GM21737 (cell line): ENCODE measurements around the gene TTC39A.
"Not testable (repeated sequence)": the region's sequence is repeated elsewhere in the genome, so short reads cannot be mapped to it uniquely, and the experiment has no call there.

Experiments used
- ATAC-seq: cut with Tn5 transposase; IDR thresholded peaks from one replicate; pipeline ENCODE4 v1.9.1; 2021; ENCODE audit warnings: mild to moderate bottlenecking, moderate library complexity; ENCODE audit not compliant: unreplicated experiment

The TTC39A gene

GRCh38 chr1:51272916-51273315 lies 57.4 kb downstream of the TTC39A start:
- no peak for ATAC-seq

- ATAC-seq = no peak
Observed at GRCh38 chr1:51270751-51271150, 59.6 kb downstream of the TTC39A start.

DNA sequence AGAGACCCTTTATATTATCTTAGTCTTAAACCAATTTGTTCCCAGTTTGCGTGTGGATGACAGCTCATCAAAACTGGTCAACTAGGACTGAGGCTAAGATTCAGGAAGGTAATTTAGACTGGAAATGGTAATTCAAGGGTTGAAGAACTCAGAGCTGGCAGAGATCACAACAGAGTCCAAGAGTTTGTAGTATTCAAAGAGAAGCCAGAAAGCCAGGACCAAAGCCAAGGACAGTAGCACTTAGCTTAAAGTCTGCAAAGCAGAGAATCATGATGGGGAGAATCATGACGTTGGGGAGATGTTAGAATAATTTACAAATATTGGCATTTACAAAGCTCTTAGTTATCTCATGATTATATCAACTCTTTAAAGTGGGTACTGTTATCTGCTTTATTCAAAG lies 61.7 kb downstream of the TTC39A start:
- ATAC-seq = peak; percentile 29

DNA sequence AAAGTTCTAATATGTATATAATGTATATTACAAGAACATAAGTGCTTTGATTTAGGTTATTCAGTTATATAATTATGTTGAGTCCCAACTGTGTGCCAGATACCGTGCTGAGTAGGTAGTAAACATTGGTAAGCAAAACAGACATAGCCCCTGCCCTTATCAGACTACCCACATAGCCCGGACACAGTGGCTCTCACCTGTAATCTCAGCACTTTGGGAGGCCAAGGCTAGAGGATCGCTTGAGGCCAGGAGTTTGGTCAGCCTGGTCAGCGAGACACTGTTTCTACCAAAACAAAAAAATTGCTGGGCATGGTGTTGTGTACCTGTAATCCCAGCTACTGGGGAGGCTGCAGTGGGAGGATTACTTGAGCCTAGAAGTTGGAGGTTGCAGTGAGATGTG lies 63.6 kb downstream of the TTC39A start:
- no peak for ATAC-seq

GRCh38 chr1:51266181-51266580 lies 64.2 kb downstream of the TTC39A start:
- no peak for ATAC-seq

- ATAC-seq = no peak
Observed at GRCh38 chr1:51265618-51266017, 64.7 kb downstream of the TTC39A start.

- no peak for ATAC-seq
Observed at GRCh38 chr1:51264451-51264850, 65.9 kb downstream of the TTC39A start.

DNA sequence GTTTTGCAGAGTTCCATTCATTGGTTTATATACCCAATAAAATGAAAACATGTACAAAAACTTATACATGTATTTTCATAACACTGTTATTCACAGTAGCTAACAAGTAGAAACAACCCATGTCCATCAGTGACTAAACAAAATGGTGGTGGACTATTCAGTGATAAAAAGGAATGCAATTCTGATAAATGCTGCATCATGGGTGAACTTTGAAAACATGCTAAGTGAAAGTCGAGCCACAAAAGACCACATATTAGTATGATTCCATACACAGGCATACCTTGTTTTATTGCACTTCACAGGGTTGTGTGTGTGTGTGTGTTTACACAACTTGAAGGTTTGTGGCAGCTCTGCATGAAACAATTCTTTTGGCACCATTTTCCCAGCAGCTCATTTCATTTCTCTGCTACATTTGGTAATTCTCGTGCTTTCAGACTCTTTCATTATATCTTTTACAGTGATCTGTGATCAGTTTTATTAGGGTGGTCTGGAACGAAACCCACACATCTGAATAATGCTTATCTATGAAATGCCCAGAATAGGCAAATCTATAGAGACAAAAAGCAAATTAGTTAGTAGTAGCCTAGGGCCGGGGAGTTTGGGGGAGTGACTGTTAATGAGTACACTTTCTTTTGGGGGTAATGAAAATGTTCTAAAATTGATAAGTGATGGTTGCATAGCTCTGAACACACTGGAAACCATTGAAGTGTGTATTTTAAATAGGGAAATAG lies 67.0 kb downstream of the TTC39A start:
- ATAC-seq = no peak

GRCh38 chr1:51255331-51255730 lies 75.0 kb downstream of the TTC39A start:
- ATAC-seq = no peak

- no peak for ATAC-seq
Observed at GRCh38 chr1:51253691-51254090, 76.7 kb downstream of the TTC39A start.

- ATAC-seq = no peak
Observed at GRCh38 chr1:51252366-51252765, 78.0 kb downstream of the TTC39A start.

DNA sequence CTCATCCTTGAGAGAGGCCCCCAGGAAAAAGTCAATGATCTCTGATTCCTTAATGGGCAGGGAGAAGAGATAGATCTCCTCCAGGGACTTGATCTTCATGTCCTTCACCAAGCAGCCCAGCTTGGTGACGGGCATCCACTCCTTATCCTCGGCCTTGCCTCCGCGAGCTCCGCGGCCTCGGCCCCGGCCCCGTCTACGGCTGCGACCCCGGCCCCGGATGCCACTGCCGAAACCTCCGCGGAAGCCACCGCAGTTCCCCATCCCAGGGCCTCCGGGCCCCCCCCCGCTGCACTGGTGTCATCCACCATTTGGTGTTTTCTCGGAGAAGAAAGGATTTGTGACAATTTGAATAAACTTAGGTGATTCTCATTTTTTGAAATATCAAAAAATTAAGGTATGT lies 79.2 kb downstream of the TTC39A start:
- not testable (repeated sequence) for ATAC-seq

DNA sequence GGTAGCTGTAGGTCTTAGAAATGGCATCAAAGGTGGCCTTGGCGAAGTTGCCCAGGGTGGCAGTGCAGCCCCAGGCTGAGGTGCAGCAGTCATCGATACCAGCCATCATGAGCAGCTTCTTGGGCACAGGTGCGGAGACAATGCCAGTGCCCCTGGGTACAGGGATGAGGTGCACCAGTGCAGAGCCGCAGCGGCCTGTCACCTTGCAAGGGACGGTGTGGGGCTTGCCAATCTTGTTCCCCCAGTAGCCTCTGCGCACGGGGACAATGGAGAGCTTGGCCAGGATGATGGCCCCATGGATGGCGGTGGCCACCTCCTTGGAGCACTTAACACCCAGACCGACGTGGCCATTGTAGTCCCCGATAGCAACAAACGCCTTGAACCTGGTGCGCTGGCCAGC lies 79.6 kb downstream of the TTC39A start:
- ATAC-seq = not testable (repeated sequence)

GRCh38 chr1:51249445-51249844 lies 80.9 kb downstream of the TTC39A start:
- no peak for ATAC-seq

- ATAC-seq = no peak
Observed at GRCh38 chr1:51247499-51247898, 82.9 kb downstream of the TTC39A start.

GRCh38 chr1:51247022-51247421 lies 83.3 kb downstream of the TTC39A start:
- no peak for ATAC-seq

DNA sequence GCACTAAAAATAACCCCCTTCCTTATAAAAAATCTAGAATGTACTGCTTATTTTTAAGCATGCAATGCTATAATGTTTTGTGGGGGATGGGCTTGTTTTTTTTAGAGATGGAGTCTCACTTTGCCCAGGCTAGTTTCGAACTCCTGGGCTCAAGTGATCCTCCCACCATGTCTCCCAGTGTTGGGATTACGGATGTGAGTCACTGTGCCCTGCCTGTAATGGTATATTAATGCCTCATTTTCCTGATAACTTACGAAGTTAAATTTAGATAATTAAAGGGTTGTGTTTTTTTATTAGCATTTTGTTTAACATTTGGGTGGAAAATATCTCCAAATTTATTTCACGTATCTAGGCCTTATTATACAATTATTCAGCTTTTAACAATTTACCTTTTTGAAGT lies 87.8 kb downstream of the TTC39A start:
- no peak for ATAC-seq

DNA sequence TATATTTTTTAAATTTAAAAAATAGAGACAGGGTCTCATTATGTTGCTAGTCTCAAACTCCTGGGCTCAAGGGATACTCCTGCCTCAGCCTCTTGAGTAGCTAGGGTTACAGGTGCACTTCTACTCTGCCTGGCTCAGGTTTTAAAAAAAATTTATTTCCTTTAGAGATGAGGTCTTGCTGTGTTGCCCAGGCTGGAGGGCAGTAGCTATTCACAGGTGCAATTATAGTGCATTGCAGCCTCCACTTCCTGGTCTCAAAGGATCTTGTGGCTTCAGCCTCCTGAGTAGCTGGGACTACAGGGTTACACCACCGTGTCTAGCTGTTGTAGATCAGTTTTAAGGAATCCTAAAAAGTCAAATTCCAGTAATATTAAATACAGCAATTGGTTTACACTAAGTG lies 89.2 kb downstream of the TTC39A start:
- no peak for ATAC-seq

- ATAC-seq = no peak
Observed at GRCh38 chr1:51240084-51240483, 90.3 kb downstream of the TTC39A start.

DNA sequence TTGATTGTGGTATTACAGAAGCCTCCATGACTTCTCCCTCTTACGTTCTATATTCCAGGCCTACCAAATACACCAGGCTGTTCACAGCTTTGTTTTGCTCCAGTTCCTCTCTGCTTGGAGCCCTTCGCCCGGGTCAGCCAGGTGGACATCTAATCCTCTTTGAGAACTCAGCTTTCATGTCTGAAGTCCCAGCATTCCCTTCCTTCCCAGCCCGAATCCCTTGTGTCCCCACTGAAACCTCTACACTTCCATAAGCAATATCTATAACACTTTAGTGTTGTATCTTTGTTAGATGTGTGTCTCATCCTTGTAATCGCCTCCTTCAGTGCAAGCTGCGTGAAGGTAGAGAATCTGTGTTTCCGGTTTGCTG lies 92.3 kb downstream of the TTC39A start:
- no peak for ATAC-seq

- no peak for ATAC-seq
Observed at GRCh38 chr1:51237351-51238033, 92.9 kb downstream of the TTC39A start.
